Caco-2 (cell line): ENCODE results near the gene GSS. TPM values are rescaled to one million over a fixed set of nuclear protein-coding genes. Genes with fewer than 3 reads are reported as not detected.

ENCODE experiments used
- BruUV-seq: library from RNA; stranded (reverse); fragments of 400-500 nt; replicated peaks from 2 replicates; lab custom pipeline; 2021; lab: Mats Ljungman, UMichigan
- CTCF ChIA-PET: fragments of 300-600 bp; sonication (Branson Sonifier 250); formaldehyde crosslinking; loops from one replicate; lab custom pipeline; 2022; ENCODE audit warnings: antibody characterized with exemption; lab: Charles Lee
- POLR2A ChIA-PET: fragments of 300-600 bp; sonication (Branson Sonifier 250); formaldehyde crosslinking; loops from one replicate; lab custom pipeline; 2022; ENCODE audit warnings: antibody characterized with exemption; lab: Charles Lee
- DNase-seq, 2 experiments: peaks; one replicate each; pipeline versions ENCODE4 v3.0.0 to v3.0.0-alpha.2; 2020 to 2022
- H3K27me3 ChIP-seq: replicated peaks from 2 replicates; pipeline ENCODE4 v1.6.0; 2011; ENCODE audit warnings: low read length; ENCODE audit not compliant: control insufficient read depth, insufficient read depth
- H3K36me3 ChIP-seq: 2 replicates; pipeline ENCODE4 v1.5.1; 2011; ENCODE audit warnings: low read length; ENCODE audit not compliant: control insufficient read depth, insufficient read depth
- H3K4me1 ChIP-seq: fragments of 250-450 bp; sonication (Bioruptor Pico); 2 replicates; pipeline ENCODE4 v1.5.1; 2020; ENCODE audit warnings: mild to moderate bottlenecking
- H3K4me3 ChIP-seq: 2 replicates; pipeline ENCODE4 v1.5.1; 2011; ENCODE audit warnings: low read depth, mild to moderate bottlenecking, control low read depth, low read length
- H3K9me3 ChIP-seq: fragments of 250-450 bp; sonication (Bioruptor Pico); 2 replicates; pipeline ENCODE4 v1.5.1; 2020; ENCODE audit warnings: mild to moderate bottlenecking, moderate library complexity
- H3K27ac Mint-ChIP-seq: one replicate; pipeline ENCODE4 v1.8.0; 2022; ENCODE audit warnings: mixed read lengths; ENCODE audit not compliant: unreplicated experiment
- H3K27me3 Mint-ChIP-seq: one replicate; pipeline ENCODE4 v1.8.0; 2022; ENCODE audit warnings: mixed read lengths; ENCODE audit not compliant: insufficient read depth, unreplicated experiment
- H3K36me3 Mint-ChIP-seq: one replicate; pipeline ENCODE4 v1.8.0; 2022; ENCODE audit warnings: mild to moderate bottlenecking, mixed read lengths; ENCODE audit not compliant: insufficient read depth, unreplicated experiment
- H3K4me1 Mint-ChIP-seq: one replicate; pipeline ENCODE4 v1.8.0; 2022; ENCODE audit warnings: low read depth, mixed read lengths; ENCODE audit not compliant: unreplicated experiment
- H3K4me3 Mint-ChIP-seq: one replicate; pipeline ENCODE4 v1.8.0; 2022; ENCODE audit warnings: mild to moderate bottlenecking, moderate library complexity, mixed read lengths; ENCODE audit not compliant: unreplicated experiment
- H3K9me3 Mint-ChIP-seq: one replicate; pipeline ENCODE4 v1.8.0; 2022; ENCODE audit warnings: mixed read lengths; ENCODE audit not compliant: unreplicated experiment
- intact Hi-C: fragments of 100-400 bp; cut with micrococcal nuclease; formaldehyde crosslinking; loops from one replicate; pipeline ENCODE4 v1.10.0; 2022; ENCODE audit not compliant: unreplicated experiment
- total RNA-seq: library from RNA; stranded (reverse); gene quantifications from 2 replicates; pipeline ENCODE4 v1.2.3, GENCODE V29; 2022
- TF ChIP-seq, protein P1 (sequence below), 2 experiments: fragments of 200-600 bp in 1 of 2; IDR thresholded peaks; 1 replicate in 1 of 2; 2 replicates in 1 of 2; pipeline versions ENCODE4 v1.5.1 to v1.8.0; 2011 to 2022; ENCODE audit warnings: antibody characterized with exemption in 1 of 2, control low read depth in 1 of 2, inconsistent platforms in 1 of 2, low read depth in 1 of 2, low read length in 1 of 2, mild to moderate bottlenecking in 1 of 2, moderate library complexity in 1 of 2; ENCODE audit not compliant: insufficient read depth in 1 of 2, severe bottlenecking in 1 of 2, unreplicated experiment in 1 of 2

GSS gene
- total RNA-seq, 1 experiment from 2014 or later: 138 TPM

GRCh38 chr20:34892671-34893070, 62.9 kb downstream of the GSS start:
- Mint-ChIP-seq H3K9me3 (peaks cover 10% of the 10 kb centered on the region), H3K4me1 (peaks cover 26% of the 10 kb centered on the region), H3K27me3 (no peaks in the 10 kb centered on the region), H3K27ac (no peak overlapping the region), H3K36me3 (no peaks in the 10 kb centered on the region), H3K4me3 (no peak overlapping the region)
- H3K9me3 ChIP-seq: no peaks in the 10 kb centered on the region; the same call in 1 of the 2 replicates
- no peaks in the 10 kb centered on the region for H3K36me3 ChIP-seq
- no peaks in the 10 kb centered on the region for H3K27me3 ChIP-seq
- TF ChIP-seq, protein P1, sequence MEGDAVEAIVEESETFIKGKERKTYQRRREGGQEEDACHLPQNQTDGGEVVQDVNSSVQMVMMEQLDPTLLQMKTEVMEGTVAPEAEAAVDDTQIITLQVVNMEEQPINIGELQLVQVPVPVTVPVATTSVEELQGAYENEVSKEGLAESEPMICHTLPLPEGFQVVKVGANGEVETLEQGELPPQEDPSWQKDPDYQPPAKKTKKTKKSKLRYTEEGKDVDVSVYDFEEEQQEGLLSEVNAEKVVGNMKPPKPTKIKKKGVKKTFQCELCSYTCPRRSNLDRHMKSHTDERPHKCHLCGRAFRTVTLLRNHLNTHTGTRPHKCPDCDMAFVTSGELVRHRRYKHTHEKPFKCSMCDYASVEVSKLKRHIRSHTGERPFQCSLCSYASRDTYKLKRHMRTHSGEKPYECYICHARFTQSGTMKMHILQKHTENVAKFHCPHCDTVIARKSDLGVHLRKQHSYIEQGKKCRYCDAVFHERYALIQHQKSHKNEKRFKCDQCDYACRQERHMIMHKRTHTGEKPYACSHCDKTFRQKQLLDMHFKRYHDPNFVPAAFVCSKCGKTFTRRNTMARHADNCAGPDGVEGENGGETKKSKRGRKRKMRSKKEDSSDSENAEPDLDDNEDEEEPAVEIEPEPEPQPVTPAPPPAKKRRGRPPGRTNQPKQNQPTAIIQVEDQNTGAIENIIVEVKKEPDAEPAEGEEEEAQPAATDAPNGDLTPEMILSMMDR (IDR thresholded peaks at IDR 0.05; ENCODE audit: insufficient read depth in 1 of 2, low read depth in 1 of 2, low read length in 1 of 2, severe bottlenecking in 1 of 2, unreplicated experiment in 1 of 2): no peak
- BruUV-seq: no TSS peak
- peaks cover 30% of the 10 kb centered on the region for H3K4me1 ChIP-seq
- DNase-seq: no peak
- POLR2A ChIA-PET: no interaction called here
- no peak overlapping the region for H3K4me3 ChIP-seq
- intact Hi-C loops: no loop called here
- CTCF ChIA-PET: no interaction called here

DNA sequence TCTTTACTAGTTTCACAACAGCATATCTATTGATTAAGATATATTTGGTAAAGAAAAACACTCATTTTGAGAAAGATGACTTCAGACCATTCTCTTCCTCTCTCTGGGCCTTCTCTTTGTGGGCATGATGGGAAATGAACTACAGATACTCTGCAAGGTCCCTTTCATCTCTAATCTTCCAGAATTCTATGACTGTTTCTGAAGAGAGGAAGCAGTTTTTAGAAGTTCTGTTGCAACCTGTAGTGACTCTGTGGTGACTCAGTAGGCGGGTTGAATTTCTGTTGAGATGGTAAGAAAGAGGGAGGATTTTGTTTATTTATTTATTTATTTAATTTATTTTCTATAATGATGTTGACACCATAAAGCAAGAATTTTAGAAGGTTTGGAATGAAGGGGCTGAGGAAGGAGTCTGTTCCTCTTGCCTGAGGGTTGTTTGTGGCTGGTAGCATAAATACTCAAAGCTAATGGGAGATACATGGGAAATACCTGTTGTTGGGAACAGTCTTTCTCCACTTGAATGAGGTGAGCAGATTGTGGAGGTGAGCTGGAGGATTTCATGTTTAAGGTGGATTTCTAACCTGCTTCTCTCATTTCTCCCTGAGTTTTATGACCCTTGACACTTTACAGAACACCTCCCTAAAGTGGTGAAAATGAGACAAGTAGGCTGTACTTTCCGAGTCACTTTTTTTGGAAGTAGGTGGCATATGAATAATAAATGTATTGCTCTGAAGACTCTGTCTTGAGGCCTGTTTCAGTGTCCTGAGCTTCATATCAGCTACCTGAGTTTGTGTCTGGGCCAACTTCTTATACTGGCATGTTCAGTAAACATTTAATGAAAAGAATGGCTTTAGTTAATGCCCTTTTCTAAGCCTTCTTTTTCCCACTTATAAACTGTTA, 64.2 kb downstream of the GSS start:
- Mint-ChIP-seq H3K4me3 (no peak overlapping the region), H3K4me1 (peaks cover 30% of the 10 kb centered on the region), H3K27ac (no peak overlapping the region), H3K9me3 (peaks cover 10% of the 10 kb centered on the region), H3K36me3 (no peaks in the 10 kb centered on the region), H3K27me3 (no peaks in the 10 kb centered on the region)
- H3K27me3 ChIP-seq: no peaks in the 10 kb centered on the region
- no TSS peak for BruUV-seq
- ChIA-PET POLR2A (no interaction called here), CTCF (no interaction called here)
- TF ChIP-seq, protein P1 (IDR thresholded peaks at IDR 0.05; ENCODE audit: insufficient read depth in 1 of 2, low read depth in 1 of 2, low read length in 1 of 2, severe bottlenecking in 1 of 2, unreplicated experiment in 1 of 2): no peak
- peaks cover 27% of the 10 kb centered on the region for H3K4me1 ChIP-seq
- H3K4me3 ChIP-seq: no peak overlapping the region
- H3K36me3 ChIP-seq: no peaks in the 10 kb centered on the region
- H3K9me3 ChIP-seq: no peaks in the 10 kb centered on the region; the same call in 1 of the 2 replicates
- intact Hi-C loops: no loop called here
- no peak for DNase-seq

GRCh38 chr20:34888468-34888867, 67.1 kb downstream of the GSS start:
- Histone ChIP-seq H3K36me3 (no peaks in the 10 kb centered on the region), H3K4me3 (no peak overlapping the region), H3K9me3 (no peaks in the 10 kb centered on the region; the same call in 1 of the 2 replicates), H3K4me1 (peaks cover 15% of the 10 kb centered on the region; the same call in 1 of the 2 replicates), H3K27me3 (no peaks in the 10 kb centered on the region)
- CTCF ChIA-PET: interaction anchor here (0.9 to 1.7 kb wide), 3 partner anchors 12 to 56 kb away, joined by 3 to 6 read pairs (median 4); partner anchors contain the start of gene ACSS2
- DNase-seq: no peak
- Mint-ChIP-seq H3K4me1 (peaks cover 18% of the 10 kb centered on the region), H3K27ac (no peak overlapping the region), H3K36me3 (no peaks in the 10 kb centered on the region), H3K9me3 (peaks cover 10% of the 10 kb centered on the region), H3K4me3 (no peak overlapping the region), H3K27me3 (no peaks in the 10 kb centered on the region)
- POLR2A ChIA-PET: no interaction called here
- TF ChIP-seq, protein P1 (IDR thresholded peaks at IDR 0.05; ENCODE audit: insufficient read depth in 1 of 2, low read depth in 1 of 2, low read length in 1 of 2, severe bottlenecking in 1 of 2, unreplicated experiment in 1 of 2): no peak
- intact Hi-C loops: no loop called here
- no TSS peak for BruUV-seq
